ENCODE results near the gene BAAT. TPM values are rescaled to one million over a fixed set of nuclear protein-coding genes. Genes with fewer than 3 reads are reported as not detected.

The BAAT gene
- total and polyA plus RNA-seq, 2 donors from 2014 or later: 0.09 to 0.15 TPM

DNA sequence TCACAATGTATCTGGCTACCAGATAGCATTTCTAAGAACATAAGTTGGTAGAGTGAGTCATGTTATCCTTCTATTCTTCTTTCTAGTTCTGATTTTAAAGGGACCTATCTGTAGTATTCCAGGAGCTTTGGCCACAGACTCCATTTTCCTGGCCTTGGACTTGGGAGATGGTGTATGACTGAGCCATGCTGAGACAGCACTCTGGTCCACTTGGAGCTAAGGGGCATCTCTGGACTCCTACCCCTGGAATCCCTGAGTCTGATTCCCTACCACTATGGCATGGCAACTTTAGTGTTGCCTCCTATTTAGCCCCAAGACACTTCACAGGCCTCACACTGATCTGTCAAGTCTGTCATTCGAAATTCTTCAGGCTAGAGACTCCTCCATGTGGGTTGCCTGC lies 58.8 kb downstream of the BAAT start:
- no peaks in the 10 kb centered on the region for H3K27me3 ChIP-seq (ENCODE audit: control insufficient read depth, insufficient read depth, low read length)
- FAIRE-seq (no peak), DNase-seq (no peak)
- intact Hi-C loops (cut with DNase I): no loop called here
- no peaks in the 10 kb centered on the region for H3K36me3 ChIP-seq (ENCODE audit: control insufficient read depth in 2 of 3, insufficient read depth in 3 of 3, low read length in 3 of 3)
- H3K9ac ChIP-seq (ENCODE audit: low read length in 3 of 3): no peak overlapping the region
- TF ChIP-seq, protein P1, sequence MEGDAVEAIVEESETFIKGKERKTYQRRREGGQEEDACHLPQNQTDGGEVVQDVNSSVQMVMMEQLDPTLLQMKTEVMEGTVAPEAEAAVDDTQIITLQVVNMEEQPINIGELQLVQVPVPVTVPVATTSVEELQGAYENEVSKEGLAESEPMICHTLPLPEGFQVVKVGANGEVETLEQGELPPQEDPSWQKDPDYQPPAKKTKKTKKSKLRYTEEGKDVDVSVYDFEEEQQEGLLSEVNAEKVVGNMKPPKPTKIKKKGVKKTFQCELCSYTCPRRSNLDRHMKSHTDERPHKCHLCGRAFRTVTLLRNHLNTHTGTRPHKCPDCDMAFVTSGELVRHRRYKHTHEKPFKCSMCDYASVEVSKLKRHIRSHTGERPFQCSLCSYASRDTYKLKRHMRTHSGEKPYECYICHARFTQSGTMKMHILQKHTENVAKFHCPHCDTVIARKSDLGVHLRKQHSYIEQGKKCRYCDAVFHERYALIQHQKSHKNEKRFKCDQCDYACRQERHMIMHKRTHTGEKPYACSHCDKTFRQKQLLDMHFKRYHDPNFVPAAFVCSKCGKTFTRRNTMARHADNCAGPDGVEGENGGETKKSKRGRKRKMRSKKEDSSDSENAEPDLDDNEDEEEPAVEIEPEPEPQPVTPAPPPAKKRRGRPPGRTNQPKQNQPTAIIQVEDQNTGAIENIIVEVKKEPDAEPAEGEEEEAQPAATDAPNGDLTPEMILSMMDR (IDR thresholded peaks at IDR 0.05; ENCODE audit: borderline replicate concordance, extremely low read depth, insufficient read depth): no peak
- peaks cover 0 to 17% (median 2%) of the 10 kb centered on the region in 3 donors for H3K4me1 ChIP-seq (ENCODE audit: control insufficient read depth in 2 of 3, insufficient read depth in 2 of 3, low read depth in 1 of 3, low read length in 3 of 3)
- H3K27ac ChIP-seq (ENCODE audit: low read depth in 2 of 2, low read length in 2 of 2): peak overlapping the region; percentile 7 to 28
- no peak overlapping the region for H3K4me3 ChIP-seq (ENCODE audit: low read length in 3 of 3)
- peaks cover 0 to 4% (median 0%) of the 10 kb centered on the region in 3 donors for H3K9me3 ChIP-seq (ENCODE audit: control insufficient read depth in 2 of 3, insufficient read depth in 1 of 3, low read length in 3 of 3)

GRCh38 chr9:101325053-101325452 lies 59.8 kb downstream of the BAAT start:
- FAIRE-seq: no peak
- peak overlapping the region; percentile 78 to 80 for H3K27ac ChIP-seq (ENCODE audit: low read depth in 2 of 2, low read length in 2 of 2)

DNA sequence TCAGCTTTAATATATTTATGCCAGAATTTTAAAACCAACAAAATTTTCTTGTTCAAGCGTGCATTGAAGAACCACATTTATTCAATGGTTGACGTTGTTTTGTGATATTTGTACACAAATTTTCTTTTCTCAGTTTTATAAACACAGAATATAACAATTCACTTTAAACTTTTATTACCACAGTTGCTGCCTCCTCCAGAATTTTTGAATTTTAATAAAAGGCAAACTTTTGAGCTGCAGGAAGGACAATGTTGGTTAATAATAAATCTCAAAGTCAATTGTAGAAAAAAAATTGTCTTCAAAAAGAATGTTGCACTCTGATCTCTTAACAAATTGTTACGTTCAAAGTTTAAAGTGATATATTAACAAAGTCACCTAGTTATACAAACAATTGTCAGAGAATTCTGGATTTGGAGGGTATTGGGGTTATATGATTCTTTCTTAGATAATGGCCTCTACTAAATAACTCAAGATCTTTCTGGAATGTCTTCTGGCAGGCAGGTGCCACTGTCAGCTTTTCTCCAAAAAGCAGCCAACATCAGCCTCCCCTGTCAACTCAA lies 60.5 kb downstream of the BAAT start:
- intact Hi-C loops (cut with DNase I): no loop called here
- Histone ChIP-seq H3K27me3 (ENCODE audit: control insufficient read depth, insufficient read depth, low read length) (no peaks in the 10 kb centered on the region), H3K4me1 (ENCODE audit: control insufficient read depth in 2 of 3, insufficient read depth in 2 of 3, low read depth in 1 of 3, low read length in 3 of 3) (peaks cover 0 to 17% (median 2%) of the 10 kb centered on the region in 3 donors), H3K9me3 (ENCODE audit: control insufficient read depth in 2 of 3, insufficient read depth in 1 of 3, low read length in 3 of 3) (peaks cover 0 to 4% (median 0%) of the 10 kb centered on the region in 3 donors), H3K9ac (ENCODE audit: low read length in 3 of 3) (no peak overlapping the region), H3K36me3 (ENCODE audit: control insufficient read depth in 2 of 3, insufficient read depth in 3 of 3, low read length in 3 of 3) (no peaks in the 10 kb centered on the region), H3K4me3 (ENCODE audit: low read length in 3 of 3) (no peak overlapping the region), H3K27ac (ENCODE audit: low read depth in 2 of 2, low read length in 2 of 2) (peak overlapping the region; percentile 78 to 80)
- DNase-seq (no peak), FAIRE-seq (peak; percentile 81)
- TF ChIP-seq, protein P1 (IDR thresholded peaks at IDR 0.05; ENCODE audit: borderline replicate concordance, extremely low read depth, insufficient read depth): no peak

More at GRCh38 chr9:101325053-101325452, 59.8 kb downstream of the BAAT start:
- DNase-seq: no peak
- H3K9me3 ChIP-seq (ENCODE audit: control insufficient read depth in 2 of 3, insufficient read depth in 1 of 3, low read length in 3 of 3): peaks cover 0 to 4% (median 0%) of the 10 kb centered on the region in 3 donors
- peaks cover 0 to 17% (median 2%) of the 10 kb centered on the region in 3 donors for H3K4me1 ChIP-seq (ENCODE audit: control insufficient read depth in 2 of 3, insufficient read depth in 2 of 3, low read depth in 1 of 3, low read length in 3 of 3)
- no peaks in the 10 kb centered on the region for H3K36me3 ChIP-seq (ENCODE audit: control insufficient read depth in 2 of 3, insufficient read depth in 3 of 3, low read length in 3 of 3)
- H3K27me3 ChIP-seq (ENCODE audit: control insufficient read depth, insufficient read depth, low read length): no peaks in the 10 kb centered on the region
- intact Hi-C loops (cut with DNase I): no loop called here
- TF ChIP-seq, protein P1 (IDR thresholded peaks at IDR 0.05; ENCODE audit: borderline replicate concordance, extremely low read depth, insufficient read depth): no peak
- no peak overlapping the region for H3K9ac ChIP-seq (ENCODE audit: low read length in 3 of 3)
- no peak overlapping the region for H3K4me3 ChIP-seq (ENCODE audit: low read length in 3 of 3)
